ENCODE results near the gene CACNA2D1. TPM values are rescaled to one million over a fixed set of nuclear protein-coding genes. Genes with fewer than 3 reads are reported as not detected.

CACNA2D1 gene
- total RNA-seq, 1 experiment from 2014 or later: 36.2 TPM

DNA sequence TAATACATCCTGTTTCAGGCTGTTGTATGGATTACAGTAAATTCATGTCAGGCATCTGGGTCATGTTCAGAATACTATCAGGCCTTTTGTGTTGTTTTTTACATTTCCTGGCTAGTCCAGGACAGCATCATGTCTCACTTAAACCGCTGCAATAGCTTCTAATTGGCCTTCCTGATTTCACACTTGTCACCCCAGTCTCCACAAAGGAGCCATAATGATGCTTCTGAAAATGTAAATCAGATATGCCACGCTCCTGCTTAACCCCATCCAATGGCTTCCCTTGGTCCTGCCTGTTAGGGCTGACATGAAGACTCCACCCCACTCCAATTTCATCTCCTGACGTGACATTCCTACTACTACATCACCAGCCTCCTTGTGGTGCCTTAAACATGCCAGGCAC is 220.0 kb downstream of the CACNA2D1 start:
- TF ChIP-seq, protein P1, sequence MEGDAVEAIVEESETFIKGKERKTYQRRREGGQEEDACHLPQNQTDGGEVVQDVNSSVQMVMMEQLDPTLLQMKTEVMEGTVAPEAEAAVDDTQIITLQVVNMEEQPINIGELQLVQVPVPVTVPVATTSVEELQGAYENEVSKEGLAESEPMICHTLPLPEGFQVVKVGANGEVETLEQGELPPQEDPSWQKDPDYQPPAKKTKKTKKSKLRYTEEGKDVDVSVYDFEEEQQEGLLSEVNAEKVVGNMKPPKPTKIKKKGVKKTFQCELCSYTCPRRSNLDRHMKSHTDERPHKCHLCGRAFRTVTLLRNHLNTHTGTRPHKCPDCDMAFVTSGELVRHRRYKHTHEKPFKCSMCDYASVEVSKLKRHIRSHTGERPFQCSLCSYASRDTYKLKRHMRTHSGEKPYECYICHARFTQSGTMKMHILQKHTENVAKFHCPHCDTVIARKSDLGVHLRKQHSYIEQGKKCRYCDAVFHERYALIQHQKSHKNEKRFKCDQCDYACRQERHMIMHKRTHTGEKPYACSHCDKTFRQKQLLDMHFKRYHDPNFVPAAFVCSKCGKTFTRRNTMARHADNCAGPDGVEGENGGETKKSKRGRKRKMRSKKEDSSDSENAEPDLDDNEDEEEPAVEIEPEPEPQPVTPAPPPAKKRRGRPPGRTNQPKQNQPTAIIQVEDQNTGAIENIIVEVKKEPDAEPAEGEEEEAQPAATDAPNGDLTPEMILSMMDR (conservative IDR thresholded peaks at IDR 0.05): no peak
- Histone ChIP-seq H3K79me1 (ENCODE audit: insufficient read depth, low read depth, low read length, poor library complexity, severe bottlenecking) (no peaks in the 10 kb centered on the region), H4K91ac (ENCODE audit: insufficient read length, low read depth, low read length) (no peak overlapping the region), H3K56ac (ENCODE audit: insufficient read length, low read depth, low read length) (no peak overlapping the region), H2AK5ac (ENCODE audit: insufficient read length, low read length) (no peak overlapping the region), H2BK15ac (ENCODE audit: low read depth, low read length) (no peak overlapping the region), H2BK120ac (ENCODE audit: low read depth, low read length, poor library complexity, severe bottlenecking) (no peak overlapping the region), H3T11ph (ENCODE audit: low read length) (no peak overlapping the region), H2BK12ac (ENCODE audit: insufficient read length, low read depth, low read length) (no peak overlapping the region), H2AFZ (ENCODE audit: low read length) (no peak overlapping the region), H3K9ac (ENCODE audit: extremely low read depth, insufficient read length, low read length) (no peak overlapping the region), H2BK5ac (ENCODE audit: insufficient read length, low read length) (no peak overlapping the region), H3K27ac (ENCODE audit: insufficient read length, low read depth, low read length) (no peak overlapping the region), H4K8ac (replicated peaks; ENCODE audit: insufficient read length, low read depth, low read length) (no peak overlapping the region), H3K79me2 (ENCODE audit: insufficient read depth, low read length) (no peaks in the 10 kb centered on the region), H3K27me3 (ENCODE audit: insufficient read depth, low read length) (no peaks in the 10 kb centered on the region), H3K18ac (ENCODE audit: insufficient read length, low read depth, low read length) (no peak overlapping the region), H3K14ac (ENCODE audit: insufficient read depth, low read length) (no peak overlapping the region), H4K20me1 (ENCODE audit: control insufficient read depth, insufficient read depth, insufficient read length) (no peaks in the 10 kb centered on the region), H3K4ac (ENCODE audit: low read depth, low read length) (no peak overlapping the region), H3K4me2 (ENCODE audit: insufficient read depth, insufficient read length, low read length) (no peak overlapping the region), H3K23me2 (ENCODE audit: insufficient read length, low read depth, low read length, poor library complexity, severe bottlenecking) (no peaks in the 10 kb centered on the region), H3K9me3 (ENCODE audit: control insufficient read depth, low read depth, low read length) (no peaks in the 10 kb centered on the region), H2BK20ac (ENCODE audit: low read depth, low read length, poor library complexity, severe bottlenecking) (no peak overlapping the region), H3K4me1 (ENCODE audit: insufficient read depth, low read length) (no peaks in the 10 kb centered on the region), H4K5ac (ENCODE audit: insufficient read length, low read depth, low read length) (peak overlapping the region; percentile 26), H3K23ac (ENCODE audit: insufficient read length, low read depth, low read length) (no peak overlapping the region)
- Mint-ChIP-seq H3K4me3 (no peak overlapping the region), H3K27ac (peak overlapping the region in 2 of 3 experiments; percentile 1 to 21; a peak in 4 of 7 replicates), H3K36me3 (ENCODE audit: insufficient read depth in 1 of 3, low read depth in 3 of 3) (no peaks in the 10 kb centered on the region), H3K27me3 (ENCODE audit: low read depth) (no peaks in the 10 kb centered on the region), H3K9me3 (no peaks in the 10 kb centered on the region), H3K4me1 (0 out of 4 replicates have a peak, but pooled peaks cover 0 to 3% of the 10 kb centered on the region in 2 experiments)
- WGBS (ENCODE audit: extremely low coverage, insufficient read length, low lambda C conversion rate): no CpG with 5 or more reads among the region's 3 CpGs
- no peak for DNase-seq
